Stimulated activated CD4-positive, alpha-beta T cell treated with anti-CD3 and anti-CD28 coated beads, TNF-alpha, amount 100 ng/mL, for 24 hours (primary cell): ENCODE measurements around the gene SAMM50.

Source experiments
- DNase-seq, 3 experiments: peaks; one replicate each; pipeline ENCODE4 v3.0.0-alpha.2; 2020; ENCODE audit warnings: low read depth in 3 of 3

SAMM50 gene

GRCh38 chr22:44028091-44028490 is 72.8 kb downstream of the SAMM50 start:
- DNase-seq: no peak

GRCh38 chr22:44029069-44029468 is 73.8 kb downstream of the SAMM50 start:
- DNase-seq: no peak

DNA sequence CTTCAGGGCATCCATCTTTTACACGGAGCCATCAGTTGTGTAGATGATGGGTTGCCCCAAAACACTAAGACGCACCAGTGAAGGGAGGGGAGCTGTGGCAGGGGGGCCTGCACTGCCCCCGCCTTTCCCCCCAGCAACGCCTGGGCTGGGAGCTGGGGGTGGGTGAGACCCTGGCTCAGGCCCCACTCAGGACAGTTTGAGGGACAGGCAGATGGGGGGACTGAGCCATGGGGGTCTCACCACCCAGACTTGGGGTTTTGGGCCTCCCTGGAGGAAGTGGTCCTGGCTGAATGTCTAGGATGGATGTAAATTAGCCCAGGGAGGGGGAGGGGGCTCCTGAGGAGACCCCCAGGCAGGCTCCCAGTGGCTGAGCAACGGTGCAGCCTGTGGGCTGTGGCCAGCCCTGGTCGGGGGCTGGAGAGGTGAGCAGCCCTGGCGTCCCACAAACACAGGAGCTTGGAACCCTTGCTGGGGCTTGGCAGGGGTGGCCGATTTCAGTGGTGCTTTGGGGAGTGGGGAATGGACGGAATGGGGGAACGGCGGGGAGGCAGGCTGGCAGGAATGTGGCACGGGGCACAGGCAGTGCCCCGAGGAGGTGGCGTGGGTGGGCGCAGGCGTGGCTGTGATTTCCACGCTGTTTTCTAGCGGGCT is 74.9 kb downstream of the SAMM50 start:
- no peak for DNase-seq

- DNase-seq: no peak
These were observed 75.5 kb downstream of the SAMM50 start for GRCh38 chr22:44030702-44031082.

GRCh38 chr22:44031158-44031952 is 76.1 kb downstream of the SAMM50 start:
- peak in 1 of 3 experiments; percentile 8 for DNase-seq

GRCh38 chr22:44032126-44032730 is 77.0 kb downstream of the SAMM50 start:
- no peak for DNase-seq

GRCh38 chr22:44033287-44033686 is 78.0 kb downstream of the SAMM50 start:
- no peak for DNase-seq

DNA sequence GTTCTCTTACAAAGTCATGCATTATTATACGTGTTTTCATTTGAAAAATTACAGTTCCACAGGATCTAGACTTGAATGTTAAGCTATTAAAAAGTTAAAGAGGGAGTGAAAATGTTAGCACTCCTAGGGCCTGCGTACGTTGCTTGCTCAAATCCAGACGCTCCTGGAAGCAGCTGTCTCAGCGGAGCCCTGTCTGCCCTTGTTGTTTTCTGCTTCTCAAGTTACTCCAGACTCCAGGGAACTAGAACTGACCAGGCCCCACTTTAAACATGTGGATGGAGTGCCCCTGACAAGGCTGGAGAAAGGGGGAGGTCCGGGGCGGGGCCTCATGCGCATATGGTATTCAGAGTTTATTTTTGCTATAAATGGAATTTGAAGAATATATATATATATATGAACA is 78.5 kb downstream of the SAMM50 start:
- DNase-seq: no peak

DNA sequence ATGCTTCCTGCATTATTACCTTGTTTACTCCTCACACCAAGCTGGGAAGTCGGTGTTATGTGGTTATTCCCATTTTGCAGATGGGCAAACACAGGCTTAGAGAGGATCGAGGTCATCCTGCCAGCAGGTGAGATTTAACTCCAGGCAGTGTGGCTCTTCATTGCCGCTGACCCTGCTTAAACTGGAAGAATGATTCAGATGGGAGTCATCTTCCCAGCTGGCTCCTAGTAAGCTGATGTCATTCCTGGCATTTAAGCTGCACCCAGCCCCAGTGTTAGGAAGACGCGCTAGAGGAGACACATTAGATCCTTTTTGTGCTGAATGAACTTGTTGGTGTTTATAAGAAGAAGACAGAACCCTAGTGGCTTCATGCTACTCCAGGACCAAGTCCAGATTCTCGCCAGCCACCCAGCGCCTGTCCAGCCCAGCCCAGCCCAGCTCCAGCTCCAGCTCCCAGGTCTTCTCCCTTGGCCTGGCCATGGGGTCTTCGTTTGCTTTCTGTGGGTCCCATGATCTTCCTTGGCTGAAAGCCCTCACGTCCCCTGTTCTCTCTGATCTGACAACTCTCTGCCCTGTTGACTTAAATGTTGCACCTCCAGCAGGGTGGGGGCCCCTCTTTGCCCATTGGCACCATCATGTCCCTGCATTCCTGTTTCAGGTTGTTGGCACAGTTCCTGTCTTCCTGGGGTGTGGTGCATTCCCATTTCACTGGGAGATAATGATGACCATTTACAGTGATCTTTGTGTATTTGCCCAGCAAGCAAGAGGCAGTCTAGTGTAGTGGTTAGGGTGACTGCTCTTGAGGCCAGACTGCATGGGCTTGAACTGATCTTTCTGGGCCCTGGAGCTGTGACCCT is 82.5 kb downstream of the SAMM50 start:
- no peak for DNase-seq

- DNase-seq: no peak
These were observed 84.4 kb downstream of the SAMM50 start for GRCh38 chr22:44039566-44040171.

GRCh38 chr22:44042249-44043218 is 87.3 kb downstream of the SAMM50 start:
- no peak for DNase-seq

DNA sequence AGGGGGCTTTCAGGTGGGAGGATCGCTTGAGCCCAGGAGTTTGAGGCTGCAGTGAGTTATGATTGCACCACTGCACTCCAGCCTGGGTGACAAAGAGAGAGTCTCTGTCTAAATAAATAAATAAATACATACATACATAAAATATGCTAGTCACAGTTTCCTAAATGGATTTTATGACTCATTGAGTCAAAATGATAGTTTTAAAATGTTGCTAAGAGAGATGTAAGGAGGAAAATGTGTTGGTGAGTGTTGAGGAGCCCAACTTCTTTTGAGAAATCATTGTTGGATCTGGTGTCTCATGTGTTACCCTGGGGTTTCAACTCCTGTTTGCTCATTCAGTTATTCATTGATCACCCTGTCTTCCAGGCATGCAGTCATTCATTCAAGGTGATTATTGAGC is 89.9 kb downstream of the SAMM50 start:
- no peak for DNase-seq
